CD4-positive, alpha-beta T cell (primary cell): Measurements from ENCODE around the gene PCED1A. TPM values are rescaled to one million over a fixed set of nuclear protein-coding genes. Genes with fewer than 3 reads are reported as not detected.

ENCODE experiments used
- ATAC-seq: fragments of 200-7000 bp; cut with Tn5 transposase; one replicate; pipeline ENCODE4 v1.10.0; 2022; ENCODE audit warnings: mild to moderate bottlenecking; ENCODE audit not compliant: poor library complexity
- CTCF ChIA-PET: fragments of 350-600 bp; sonication (Branson Sonifier 250); formaldehyde crosslinking; loops from one replicate; lab custom pipeline; 2021; ENCODE audit warnings: antibody characterized with exemption, inconsistent platforms; lab: Charles Lee
- POLR2A ChIA-PET: fragments of 350-600 bp; sonication (Branson Sonifier 250); formaldehyde crosslinking; loops from one replicate; lab custom pipeline; 2021; ENCODE audit warnings: antibody characterized with exemption, inconsistent platforms; lab: Charles Lee
- DNase-seq, 14 experiments: peaks; one replicate each; pipeline ENCODE4 v3.0.0-alpha.2; 2013 to 2020; ENCODE audit warnings: mixed read lengths in 2 of 14
- H3K27ac ChIP-seq, 2 donors: one replicate each; pipeline versions ENCODE4 v1.5.1 to v1.7.0; 2013; ENCODE audit warnings: low read length in 2 of 2, low read depth in 1 of 2, mild to moderate bottlenecking in 1 of 2
- H3K27me3 ChIP-seq, 2 experiments: 1 replicate in 1 of 2; 2 replicates in 1 of 2; pipeline versions ENCODE4 v1.6.1 to v1.7.0; 2013; ENCODE audit warnings: low read length in 2 of 2, control low read depth in 1 of 2, mild to moderate bottlenecking in 1 of 2, moderate library complexity in 1 of 2; ENCODE audit not compliant: insufficient read depth in 2 of 2, control insufficient read depth in 1 of 2
- H3K36me3 ChIP-seq: one replicate; pipeline ENCODE4 v1.6.1; 2013; ENCODE audit warnings: low read length, control low read depth; ENCODE audit not compliant: insufficient read depth
- H3K4me1 ChIP-seq: one replicate; pipeline ENCODE4 v1.6.1; 2013; ENCODE audit warnings: low read length, control low read depth; ENCODE audit not compliant: insufficient read depth
- H3K4me3 ChIP-seq: one replicate; pipeline ENCODE4 v1.5.1; 2013; ENCODE audit warnings: mild to moderate bottlenecking, low read length, moderate library complexity
- H3K9me3 ChIP-seq, 2 experiments: 1 replicate in 1 of 2; 2 replicates in 1 of 2; pipeline versions ENCODE4 v1.6.1 to v1.7.0; 2013; ENCODE audit warnings: low read length in 2 of 2, mild to moderate bottlenecking in 2 of 2, control low read depth in 1 of 2, moderate library complexity in 1 of 2; ENCODE audit not compliant: control insufficient read depth in 1 of 2, insufficient read depth in 1 of 2
- H3K27ac Mint-ChIP-seq: one replicate; pipeline ENCODE4 v1.8.0; 2020; ENCODE audit warnings: mixed read lengths
- H3K27me3 Mint-ChIP-seq: one replicate; pipeline ENCODE4 v1.8.0; 2021; ENCODE audit warnings: mixed read lengths
- H3K36me3 Mint-ChIP-seq: one replicate; pipeline ENCODE4 v1.8.0; 2021; ENCODE audit warnings: low read depth, mixed read lengths
- H3K4me1 Mint-ChIP-seq: one replicate; pipeline ENCODE4 v1.8.0; 2021; ENCODE audit warnings: low read depth, mixed read lengths
- H3K4me3 Mint-ChIP-seq: one replicate; pipeline ENCODE4 v1.8.0; 2020; ENCODE audit warnings: mild to moderate bottlenecking, mixed read lengths
- H3K9me3 Mint-ChIP-seq: one replicate; pipeline ENCODE4 v1.8.0; 2020; ENCODE audit warnings: mixed read lengths
- CTCF ChIP-seq: fragments of 200-600 bp; IDR thresholded peaks from one replicate; pipeline ENCODE4 v1.8.0; 2022; ENCODE audit warnings: antibody characterized with exemption, mild to moderate bottlenecking
- intact Hi-C, 2 experiments: fragments of 100-400 bp; cut with DNase I in 1 of 2; cut with micrococcal nuclease in 1 of 2; formaldehyde crosslinking; loops; one replicate each; pipeline versions ENCODE4 v1.15.1 to v1.9.0; 2023 to 2025; cut with DNase I, micrococcal nuclease
- total RNA-seq, 174 experiments: library from RNA in 2 of 174; stranded (reverse) in 2 of 174; gene quantifications; one replicate each; pipeline ENCODE4 v1.2.3 and lab custom pipeline; 2021 to 2026

PCED1A gene
- total RNA-seq, 2 experiments from 2014 or later = 69.2 to 69.7 TPM

- no peak overlapping the region for H3K4me3 Mint-ChIP-seq
- ChIA-PET CTCF (no interaction called here), POLR2A (interaction anchor here (1.0 kb wide), 1 partner anchor 14 kb away, joined by 3 read pairs; no protein-coding TSS in a partner anchor)
- DNase-seq (no peak), ATAC-seq (no peak)
- H3K9me3 Mint-ChIP-seq = no peaks in the 10 kb centered on the region
- peaks cover 20% of the 10 kb centered on the region for H3K4me1 Mint-ChIP-seq
- H3K4me1 ChIP-seq = peaks cover 20% of the 10 kb centered on the region
- TF ChIP-seq CTCF = no peak
- H3K36me3 ChIP-seq = peaks cover 6% of the 10 kb centered on the region
- no peak overlapping the region for H3K27ac ChIP-seq
- no peaks in the 10 kb centered on the region for H3K27me3 Mint-ChIP-seq
- no peaks in the 10 kb centered on the region for H3K9me3 ChIP-seq
- peaks cover 28% of the 10 kb centered on the region for H3K36me3 Mint-ChIP-seq
- no peaks in the 10 kb centered on the region for H3K27me3 ChIP-seq
- intact Hi-C loops = loop anchor here in 1 of 2 experiments (5.0 kb wide), 2 partner anchors 89 to 179 kb away; no protein-coding TSS in a partner anchor
- H3K4me3 ChIP-seq = no peak overlapping the region
- peak overlapping the region; percentile 32 for H3K27ac Mint-ChIP-seq
These were observed 4.4 kb downstream of the PCED1A start for GRCh38 chr20:2836035-2836434.

GRCh38 chr20:2835331-2835796 is 5.1 kb downstream of the PCED1A start:
- H3K36me3 ChIP-seq = peaks cover 6% of the 10 kb centered on the region
- Mint-ChIP-seq H3K27me3 (no peaks in the 10 kb centered on the region), H3K4me3 (no peak overlapping the region), H3K27ac (no peak overlapping the region), H3K4me1 (peaks cover 18% of the 10 kb centered on the region), H3K36me3 (peaks cover 28% of the 10 kb centered on the region), H3K9me3 (no peaks in the 10 kb centered on the region)
- POLR2A ChIA-PET = no interaction called here
- H3K27me3 ChIP-seq = no peaks in the 10 kb centered on the region
- CTCF ChIA-PET = no interaction called here
- TF ChIP-seq CTCF = no peak
- ATAC-seq = no peak
- no peak overlapping the region for H3K4me3 ChIP-seq
- no peaks in the 10 kb centered on the region for H3K9me3 ChIP-seq
- peaks cover 17% of the 10 kb centered on the region for H3K4me1 ChIP-seq
- DNase-seq = no peak
- intact Hi-C loops = loop anchor here in 1 of 2 experiments (5.0 kb wide), 2 partner anchors 88 to 178 kb away; no protein-coding TSS in a partner anchor
- no peak overlapping the region for H3K27ac ChIP-seq

- H3K36me3 Mint-ChIP-seq = peaks cover 28% of the 10 kb centered on the region
- intact Hi-C loops = loop anchor here in 1 of 2 experiments (5.0 kb wide), 2 partner anchors 87 to 177 kb away; no protein-coding TSS in a partner anchor
- Histone ChIP-seq H3K27ac (no peak overlapping the region), H3K27me3 (no peaks in the 10 kb centered on the region), H3K4me3 (no peak overlapping the region), H3K9me3 (no peaks in the 10 kb centered on the region), H3K36me3 (peaks cover 6% of the 10 kb centered on the region), H3K4me1 (peaks cover 9% of the 10 kb centered on the region)
- H3K4me3 Mint-ChIP-seq = no peak overlapping the region
- H3K9me3 Mint-ChIP-seq = no peaks in the 10 kb centered on the region
- no peak for ATAC-seq
- no peaks in the 10 kb centered on the region for H3K27me3 Mint-ChIP-seq
- ChIA-PET POLR2A (interaction anchor here (0.9 kb wide), 1 partner anchor 41 kb away, joined by 3 read pairs; no protein-coding TSS in a partner anchor), CTCF (no interaction called here)
- peaks cover 16% of the 10 kb centered on the region for H3K4me1 Mint-ChIP-seq
- no peak overlapping the region for H3K27ac Mint-ChIP-seq
- DNase-seq = no peak
- TF ChIP-seq CTCF = no peak
These were observed 5.9 kb downstream of the PCED1A start for GRCh38 chr20:2834401-2835110.
